HEK293T (cell line): Measurements from ENCODE around the gene BTBD9.

Experiments used
- BHLHE40 ChIP-seq: fragments of 450-650 bp; IDR thresholded peaks from 2 replicates; pipeline ENCODE4 v1.6.1; 2016; ENCODE audit warnings: mild to moderate bottlenecking, moderate library complexity, borderline replicate concordance
- FOXK2 ChIP-seq: fragments of 450-650 bp; IDR thresholded peaks from 2 replicates; pipeline ENCODE4 v1.6.1; 2016; ENCODE audit warnings: mild to moderate bottlenecking

- TF ChIP-seq BHLHE40: no peak
- TF ChIP-seq FOXK2: no peak
Observed at GRCh38 chr6:38350942-38351341, 288.8 kb downstream of the BTBD9 start.
